ACHN (cell line): ENCODE data around the gene PTPN14.

Experiments
- DNase-seq: peaks from one replicate; pipeline ENCODE4 v3.0.0-alpha.2; 2015
- in situ Hi-C: cut with HindIII; loops from 2 replicates; pipeline ENCODE4 v1.10.0; 2017; ENCODE audit warnings: low sequenced_read_pairs, low pct_ligation_motif_present, low pct_unique_long_range_greater_than_20kb

PTPN14 gene

GRCh38 chr1:214471458-214471857 lies 79.9 kb downstream of the PTPN14 start:
- in situ Hi-C loops = no loop called here
- no peak for DNase-seq

GRCh38 chr1:214470132-214470531 lies 81.3 kb downstream of the PTPN14 start:
- in situ Hi-C loops = no loop called here
- DNase-seq = no peak

DNA sequence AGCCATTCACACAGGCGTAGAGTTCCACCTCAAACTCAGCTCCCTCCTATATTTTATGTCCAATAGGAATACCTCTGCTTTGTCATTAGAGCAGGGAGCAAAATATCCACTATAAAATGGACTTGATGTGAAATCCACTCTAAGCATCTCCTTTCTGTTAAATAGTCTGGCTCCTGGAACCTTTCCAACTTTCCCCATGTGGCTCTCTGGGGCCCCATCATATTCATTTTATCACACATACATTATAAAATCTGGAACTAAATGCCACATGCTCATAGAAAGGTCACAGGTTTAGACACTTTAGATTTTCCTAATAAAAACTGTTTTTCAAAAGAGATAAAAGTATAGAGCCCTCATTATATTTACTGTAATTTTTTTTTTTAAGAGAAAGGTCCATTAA lies 82.1 kb downstream of the PTPN14 start:
- DNase-seq = no peak
- in situ Hi-C loops = no loop called here

- DNase-seq = no peak
- in situ Hi-C loops = no loop called here
Measured at GRCh38 chr1:214467078-214467585, 84.3 kb downstream of the PTPN14 start.

- no peak for DNase-seq
- in situ Hi-C loops = no loop called here
Measured at GRCh38 chr1:214466403-214467077, 84.9 kb downstream of the PTPN14 start.

- no peak for DNase-seq
- in situ Hi-C loops = no loop called here
Measured at GRCh38 chr1:214464445-214465287, 86.7 kb downstream of the PTPN14 start.

- no peak for DNase-seq
- in situ Hi-C loops = no loop called here
Measured at GRCh38 chr1:214463596-214463995, 87.8 kb downstream of the PTPN14 start.

GRCh38 chr1:214462882-214463281 lies 88.5 kb downstream of the PTPN14 start:
- no peak for DNase-seq
- in situ Hi-C loops = no loop called here

DNA sequence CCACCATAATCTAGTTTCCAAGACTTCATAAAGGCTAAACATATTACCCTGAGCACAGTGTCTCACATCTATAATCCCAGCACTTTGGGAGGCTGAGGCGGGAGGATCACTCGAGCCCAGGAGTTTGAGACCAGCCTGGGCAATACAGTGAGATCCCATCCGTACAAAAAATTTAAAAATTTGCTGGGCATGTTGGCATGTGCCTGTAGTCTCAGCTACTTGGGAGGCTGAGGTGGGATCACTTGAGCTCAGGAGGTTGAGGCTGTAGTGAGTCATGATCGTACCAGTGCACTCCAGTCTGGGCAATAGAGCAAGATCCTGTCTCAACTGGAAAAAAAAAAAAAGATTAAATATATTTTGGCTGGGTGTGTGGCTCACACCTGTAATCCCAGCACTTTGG lies 90.1 kb downstream of the PTPN14 start:
- no peak for DNase-seq
- in situ Hi-C loops = no loop called here

- in situ Hi-C loops = no loop called here
- DNase-seq = no peak
Measured at GRCh38 chr1:214460304-214460916, 91.0 kb downstream of the PTPN14 start.

- in situ Hi-C loops = no loop called here
Measured at GRCh38 chr1:214459895-214460294, 91.5 kb downstream of the PTPN14 start.

GRCh38 chr1:214458541-214458940 lies 92.9 kb downstream of the PTPN14 start:
- in situ Hi-C loops = no loop called here
- DNase-seq = no peak

More at GRCh38 chr1:214459895-214460294, 91.5 kb downstream of the PTPN14 start:
- DNase-seq = no peak

GRCh38 chr1:214455971-214456867 lies 95.2 kb downstream of the PTPN14 start:
- DNase-seq = peak; percentile 41
- in situ Hi-C loops = no loop called here

DNA sequence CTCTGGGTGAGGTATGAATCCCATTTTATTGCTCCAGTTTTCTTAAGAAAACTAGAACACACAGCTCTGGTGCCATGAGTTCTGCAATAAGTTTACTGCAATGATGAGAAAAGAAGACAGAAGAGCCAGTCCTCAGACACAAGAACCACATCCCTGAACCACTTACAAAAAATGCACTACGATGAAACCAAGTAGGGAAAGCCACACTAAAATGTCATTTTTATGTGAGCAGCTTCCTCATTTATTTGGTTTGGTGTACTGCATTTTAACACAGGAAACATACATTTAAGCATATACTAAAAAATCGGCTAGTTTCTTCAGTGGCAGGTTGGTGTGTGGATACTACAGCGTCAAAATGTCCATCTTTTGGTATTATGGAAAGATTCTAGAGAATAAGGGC lies 95.9 kb downstream of the PTPN14 start:
- DNase-seq = no peak
- in situ Hi-C loops = no loop called here

DNA sequence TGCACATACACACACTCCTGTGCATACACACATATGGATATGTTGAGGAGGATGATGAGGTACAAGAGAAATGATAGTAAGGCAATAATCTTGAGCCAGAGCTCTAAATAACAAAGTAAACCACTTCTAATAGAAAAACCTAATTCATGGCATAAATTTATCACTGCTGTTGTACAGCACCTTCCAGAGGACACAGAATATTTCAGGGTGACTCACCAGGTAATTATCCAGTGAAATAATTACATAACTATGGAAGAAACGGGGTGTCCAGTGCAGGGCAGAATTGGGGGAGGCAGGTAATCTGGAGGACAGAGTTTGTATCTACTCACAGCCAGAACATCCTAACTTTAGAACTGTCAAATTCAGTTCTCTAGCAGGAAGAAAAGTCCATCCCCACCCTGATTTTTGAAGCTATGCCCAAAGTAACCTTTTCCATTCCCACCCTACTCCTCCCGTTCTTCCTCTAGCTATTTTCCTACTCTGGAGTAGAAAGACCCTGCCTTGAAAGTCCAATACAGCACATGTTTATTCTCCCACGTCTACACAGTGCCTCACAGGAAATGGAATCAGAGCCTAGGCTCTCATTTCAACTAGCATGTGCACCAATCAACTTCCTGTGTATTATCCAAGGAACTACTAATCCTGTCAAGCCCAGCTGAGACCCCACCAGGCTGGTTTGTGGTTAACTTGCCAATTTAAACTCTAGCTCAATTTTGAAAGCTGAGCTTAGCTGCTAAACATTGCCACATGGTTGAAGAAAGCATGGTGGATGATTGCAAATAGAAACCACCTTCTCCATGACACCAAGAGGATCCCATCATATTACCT lies 96.6 kb downstream of the PTPN14 start:
- in situ Hi-C loops = no loop called here
- DNase-seq = peak; percentile 54

DNA sequence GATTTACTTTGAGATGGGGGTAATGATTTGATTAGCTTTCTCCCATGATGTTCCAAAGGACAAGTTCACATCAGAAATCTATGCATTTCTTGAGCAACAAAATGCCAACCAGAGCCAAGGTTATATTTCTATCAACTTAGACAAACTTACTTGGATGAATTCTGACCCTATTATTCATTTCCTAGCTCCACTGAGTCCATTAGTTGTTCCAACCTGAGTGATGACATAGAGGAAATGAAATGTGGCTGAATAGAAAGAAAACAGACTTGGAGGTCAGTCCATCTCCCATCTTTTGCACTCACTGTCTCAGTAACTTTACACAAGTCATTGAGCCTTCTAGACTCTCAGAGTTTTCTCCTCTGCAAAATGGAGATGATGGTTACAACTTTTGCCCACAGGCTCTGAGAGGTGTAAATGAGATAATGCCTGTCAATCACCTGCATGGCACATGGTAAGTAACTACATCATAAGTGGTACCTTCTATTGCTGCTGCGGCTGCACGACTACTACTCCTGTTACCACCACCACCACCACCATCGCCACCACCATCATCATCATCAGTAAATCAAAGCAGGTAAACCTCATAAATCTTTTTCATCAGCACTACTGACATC lies 98.2 kb downstream of the PTPN14 start:
- peak; percentile 73 for DNase-seq
- in situ Hi-C loops = no loop called here

DNA sequence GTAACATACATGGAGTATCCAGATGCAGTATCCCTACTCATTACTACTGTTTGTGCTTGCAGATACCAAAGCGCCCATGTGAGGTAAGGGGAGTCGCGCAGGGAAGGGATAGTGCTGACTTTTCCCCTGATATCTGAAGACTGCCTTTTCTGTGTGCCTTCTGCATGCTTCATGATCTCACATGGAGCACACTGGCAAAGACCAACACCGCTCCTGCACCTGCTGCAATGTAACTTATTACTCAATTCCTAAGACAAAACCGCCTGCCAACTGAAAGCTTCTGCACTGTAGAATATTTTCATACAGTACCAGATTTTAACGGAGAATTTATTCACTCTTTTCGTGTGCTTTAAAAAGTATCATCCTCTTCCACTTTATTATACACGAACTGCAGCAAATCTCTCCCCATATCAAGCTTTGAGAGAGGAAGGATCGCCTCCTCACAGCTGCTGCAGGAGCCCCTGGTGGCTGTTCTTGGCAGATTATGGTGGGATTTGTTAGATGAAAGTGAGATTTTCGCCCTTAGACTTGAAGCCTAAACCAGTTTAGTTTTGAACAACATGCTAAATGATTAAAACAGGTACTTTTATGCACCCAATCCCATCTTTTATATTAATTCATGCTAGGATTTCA lies 99.1 kb downstream of the PTPN14 start:
- no peak for DNase-seq
- in situ Hi-C loops = no loop called here
